ENCODE results near the gene ITK. TPM values are rescaled to one million over a fixed set of nuclear protein-coding genes. Genes with fewer than 3 reads are reported as not detected.

ITK gene
- total RNA-seq, 4 donors from 2014 or later: 0.12 to 2.2 (median 0.35) TPM

DNA sequence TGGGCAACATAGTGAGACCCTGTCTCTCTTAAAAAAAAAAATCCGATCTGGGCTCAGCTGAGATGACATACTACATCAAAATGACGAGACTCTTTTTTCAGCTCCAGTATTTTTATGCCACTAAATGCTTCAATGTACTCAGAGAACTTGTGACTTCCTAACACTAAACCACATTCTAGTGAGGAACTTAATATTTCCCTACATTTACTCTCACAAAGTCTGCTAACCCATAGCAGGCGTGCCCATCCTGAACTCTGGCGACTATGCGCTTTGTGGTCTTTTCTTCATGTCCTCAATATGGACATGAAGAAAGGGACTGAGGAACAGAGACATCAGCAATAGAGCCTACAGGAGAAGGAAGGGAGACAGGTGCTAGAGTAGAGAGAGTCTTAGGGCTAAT is 41.3 kb downstream of the ITK start:
- no peak for TF ChIP-seq POLR2A (IDR thresholded peaks at IDR 0.05)
- TF ChIP-seq, protein P1, sequence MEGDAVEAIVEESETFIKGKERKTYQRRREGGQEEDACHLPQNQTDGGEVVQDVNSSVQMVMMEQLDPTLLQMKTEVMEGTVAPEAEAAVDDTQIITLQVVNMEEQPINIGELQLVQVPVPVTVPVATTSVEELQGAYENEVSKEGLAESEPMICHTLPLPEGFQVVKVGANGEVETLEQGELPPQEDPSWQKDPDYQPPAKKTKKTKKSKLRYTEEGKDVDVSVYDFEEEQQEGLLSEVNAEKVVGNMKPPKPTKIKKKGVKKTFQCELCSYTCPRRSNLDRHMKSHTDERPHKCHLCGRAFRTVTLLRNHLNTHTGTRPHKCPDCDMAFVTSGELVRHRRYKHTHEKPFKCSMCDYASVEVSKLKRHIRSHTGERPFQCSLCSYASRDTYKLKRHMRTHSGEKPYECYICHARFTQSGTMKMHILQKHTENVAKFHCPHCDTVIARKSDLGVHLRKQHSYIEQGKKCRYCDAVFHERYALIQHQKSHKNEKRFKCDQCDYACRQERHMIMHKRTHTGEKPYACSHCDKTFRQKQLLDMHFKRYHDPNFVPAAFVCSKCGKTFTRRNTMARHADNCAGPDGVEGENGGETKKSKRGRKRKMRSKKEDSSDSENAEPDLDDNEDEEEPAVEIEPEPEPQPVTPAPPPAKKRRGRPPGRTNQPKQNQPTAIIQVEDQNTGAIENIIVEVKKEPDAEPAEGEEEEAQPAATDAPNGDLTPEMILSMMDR (IDR thresholded peaks at IDR 0.05 in 4 of 5, conservative IDR thresholded peaks at IDR 0.05 in 1 of 5): no peak
- no peak overlapping the region for H3K4me3 ChIP-seq
- DNase-seq: no peak

DNA sequence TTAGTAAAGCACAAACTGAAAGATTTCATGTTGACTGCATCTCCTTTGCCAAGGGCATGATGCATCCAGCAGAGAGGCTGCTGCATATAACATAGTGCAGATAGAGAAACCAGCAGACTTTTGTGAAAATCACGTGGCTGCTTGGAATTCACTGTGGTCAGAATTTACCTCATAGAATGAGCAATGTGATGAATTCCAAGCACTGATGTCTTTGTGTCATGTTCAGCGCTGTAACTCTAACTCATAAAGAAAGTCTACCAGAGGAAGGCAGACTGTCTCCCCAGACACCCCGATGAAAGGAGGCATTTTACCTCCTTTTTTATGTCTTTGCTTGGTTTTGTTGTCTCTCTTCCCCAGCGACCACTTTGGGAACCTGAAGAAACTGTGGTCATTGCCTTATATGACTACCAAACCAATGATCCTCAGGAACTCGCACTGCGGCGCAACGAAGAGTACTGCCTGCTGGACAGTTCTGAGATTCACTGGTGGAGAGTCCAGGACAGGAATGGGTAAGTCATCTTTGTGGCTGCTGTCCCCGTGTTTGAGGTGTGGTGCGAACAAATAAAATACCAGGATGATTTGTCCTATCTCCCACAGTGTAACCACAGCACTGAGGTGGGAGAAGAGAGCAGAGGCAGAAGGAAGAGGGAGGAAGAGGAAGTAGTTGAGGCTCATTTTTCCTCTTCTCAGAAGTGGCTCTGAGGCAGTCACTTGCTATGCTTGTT is 42.0 kb downstream of the ITK start:
- in situ Hi-C loops (cut with MboI; ENCODE audit: low sequenced_read_pairs in 4 of 4) (no loop called here), intact Hi-C loops (cut with DNase I; ENCODE audit: low total_unique reads) (no loop called here)
- DNase-seq (no peak), ATAC-seq (no peak)
- Histone ChIP-seq H3K4me1 (no peaks in the 10 kb centered on the region), H3K27ac (no peak overlapping the region), H3K36me3 (no peaks in the 10 kb centered on the region), H3K4me3 (no peak overlapping the region), H3K9me3 (no peaks in the 10 kb centered on the region), H3K27me3 (no peaks in the 10 kb centered on the region)
- TF ChIP-seq, protein P1 (IDR thresholded peaks at IDR 0.05 in 4 of 5, conservative IDR thresholded peaks at IDR 0.05 in 1 of 5): no peak
- TF ChIP-seq POLR2A (IDR thresholded peaks at IDR 0.05): no peak

More for the DNA sequence above, 41.3 kb downstream of the ITK start:
- intact Hi-C loops (cut with DNase I; ENCODE audit: low total_unique reads) (no loop called here), in situ Hi-C loops (cut with MboI; ENCODE audit: low sequenced_read_pairs in 4 of 4) (no loop called here)
- H3K27ac ChIP-seq: no peak overlapping the region
- H3K36me3 ChIP-seq: no peaks in the 10 kb centered on the region
- H3K9me3 ChIP-seq: no peaks in the 10 kb centered on the region
- ATAC-seq: no peak
- no peaks in the 10 kb centered on the region for H3K27me3 ChIP-seq
- no peaks in the 10 kb centered on the region for H3K4me1 ChIP-seq

DNA sequence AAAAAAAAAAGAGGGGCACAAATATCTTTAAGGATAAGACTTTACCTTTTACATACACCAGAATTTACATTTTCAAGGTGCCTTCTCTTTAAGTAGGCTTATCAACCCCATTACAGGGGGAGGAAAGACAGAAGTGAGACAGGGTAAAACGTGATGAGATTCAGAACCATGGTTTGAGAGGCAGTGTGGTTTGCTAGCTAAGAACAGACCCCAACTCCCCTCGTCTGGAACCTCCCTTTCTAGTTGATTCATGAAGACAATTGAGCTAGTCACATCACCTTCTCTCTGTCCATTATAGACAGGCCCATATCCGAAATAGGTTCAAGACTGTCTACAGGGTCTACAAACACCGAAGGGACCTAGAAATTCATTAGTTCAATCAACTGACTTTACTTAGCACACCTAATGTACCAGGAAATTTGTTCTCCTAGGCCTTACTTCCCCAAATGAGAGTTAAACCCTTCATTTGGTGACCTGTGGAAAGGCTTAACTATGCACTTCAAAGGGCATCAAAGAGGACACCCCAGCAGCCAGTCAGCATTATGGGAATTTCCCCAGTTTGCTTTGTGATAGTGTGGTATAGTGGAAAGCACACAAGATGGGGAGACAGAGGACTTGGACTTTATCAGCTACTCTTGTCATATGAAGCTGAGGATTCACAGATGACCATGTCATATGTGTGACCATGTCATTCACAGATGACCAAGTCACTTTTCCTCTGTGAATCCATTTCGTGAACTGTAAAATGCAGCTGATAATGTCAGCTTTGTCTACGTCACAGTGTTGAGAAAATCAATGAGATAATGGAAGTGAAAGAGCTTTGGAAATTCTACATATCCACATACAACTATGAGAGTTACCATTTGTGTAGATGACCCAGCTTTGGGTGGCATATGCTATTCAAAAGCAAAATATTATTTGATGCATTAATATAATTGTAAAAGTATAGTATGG is 45.1 kb downstream of the ITK start:
- ATAC-seq: no peak
- H3K4me3 ChIP-seq: no peak overlapping the region
- no peak for TF ChIP-seq POLR2A (IDR thresholded peaks at IDR 0.05)
- intact Hi-C loops (cut with DNase I; ENCODE audit: low total_unique reads) (no loop called here), in situ Hi-C loops (cut with MboI; ENCODE audit: low sequenced_read_pairs in 4 of 4) (no loop called here)
- H3K36me3 ChIP-seq: no peaks in the 10 kb centered on the region
- no peaks in the 10 kb centered on the region for H3K27me3 ChIP-seq
- no peak overlapping the region for H3K27ac ChIP-seq
- H3K9me3 ChIP-seq: no peaks in the 10 kb centered on the region
- DNase-seq: no peak
- H3K4me1 ChIP-seq: no peaks in the 10 kb centered on the region

DNA sequence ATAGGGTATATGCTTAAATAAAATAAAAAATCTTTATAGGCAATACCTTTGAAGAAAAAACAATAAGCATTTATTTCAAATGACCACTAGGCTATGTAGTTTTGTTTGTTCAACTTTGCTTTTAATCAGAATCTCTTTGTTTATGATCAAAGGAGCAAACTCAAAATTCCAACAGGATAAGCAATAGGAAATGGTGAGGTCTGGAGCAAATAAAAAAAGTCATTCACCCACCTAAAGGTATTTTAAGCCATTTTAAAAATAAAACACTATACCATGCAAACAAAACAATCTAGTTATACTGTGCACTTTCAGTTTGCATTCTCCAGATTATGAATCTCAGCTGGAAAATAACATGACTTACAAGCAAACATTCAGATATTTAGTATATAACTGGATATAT is 50.0 kb downstream of the ITK start:
- Histone ChIP-seq H3K27me3 (no peaks in the 10 kb centered on the region), H3K36me3 (no peaks in the 10 kb centered on the region), H3K4me1 (no peaks in the 10 kb centered on the region), H3K27ac (no peak overlapping the region), H3K4me3 (no peak overlapping the region), H3K9me3 (no peaks in the 10 kb centered on the region)
- ATAC-seq (no peak), DNase-seq (no peak)
- in situ Hi-C loops (cut with MboI; ENCODE audit: low sequenced_read_pairs in 4 of 4): no loop called here
- TF ChIP-seq POLR2A (IDR thresholded peaks at IDR 0.05): no peak
- TF ChIP-seq, protein P1 (IDR thresholded peaks at IDR 0.05 in 4 of 5, conservative IDR thresholded peaks at IDR 0.05 in 1 of 5): no peak
- intact Hi-C loops (cut with DNase I; ENCODE audit: low total_unique reads): no loop called here

DNA sequence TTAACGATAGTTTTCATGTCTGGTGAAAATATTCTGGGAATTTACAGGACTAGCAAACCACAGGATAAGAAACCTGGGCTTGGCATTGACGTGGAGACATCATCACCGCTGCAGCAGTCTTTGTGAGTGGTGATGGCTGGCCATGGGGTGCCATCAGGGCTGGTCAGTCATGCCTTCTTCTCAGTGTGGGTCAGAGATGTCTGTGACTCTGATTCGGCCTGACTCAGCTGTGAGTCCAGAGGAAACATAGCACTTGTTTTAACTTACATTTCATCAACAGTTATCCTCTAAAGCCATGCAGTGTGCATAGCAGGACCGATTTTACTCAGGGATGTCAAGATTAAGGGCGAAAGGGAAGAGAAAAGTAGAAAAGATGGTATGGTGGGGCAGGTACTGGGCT is 52.1 kb downstream of the ITK start:
- H3K4me3 ChIP-seq: no peak overlapping the region
- no peak for DNase-seq
- H3K27ac ChIP-seq: no peak overlapping the region
- ATAC-seq: no peak
- H3K36me3 ChIP-seq: no peaks in the 10 kb centered on the region
- no peaks in the 10 kb centered on the region for H3K27me3 ChIP-seq
- H3K4me1 ChIP-seq: no peaks in the 10 kb centered on the region
- TF ChIP-seq, protein P1 (IDR thresholded peaks at IDR 0.05 in 4 of 5, conservative IDR thresholded peaks at IDR 0.05 in 1 of 5): no peak
- no peak for TF ChIP-seq POLR2A (IDR thresholded peaks at IDR 0.05)
- in situ Hi-C loops (cut with MboI; ENCODE audit: low sequenced_read_pairs in 4 of 4) (no loop called here), intact Hi-C loops (cut with DNase I; ENCODE audit: low total_unique reads) (no loop called here)
- H3K9me3 ChIP-seq: no peaks in the 10 kb centered on the region
